GM21529 (cell line): ENCODE data around the gene RTN4.

ENCODE experiments used
- ATAC-seq: cut with Tn5 transposase; IDR thresholded peaks from one replicate; pipeline ENCODE4 v1.9.1; 2021; ENCODE audit not compliant: unreplicated experiment

The RTN4 gene

DNA sequence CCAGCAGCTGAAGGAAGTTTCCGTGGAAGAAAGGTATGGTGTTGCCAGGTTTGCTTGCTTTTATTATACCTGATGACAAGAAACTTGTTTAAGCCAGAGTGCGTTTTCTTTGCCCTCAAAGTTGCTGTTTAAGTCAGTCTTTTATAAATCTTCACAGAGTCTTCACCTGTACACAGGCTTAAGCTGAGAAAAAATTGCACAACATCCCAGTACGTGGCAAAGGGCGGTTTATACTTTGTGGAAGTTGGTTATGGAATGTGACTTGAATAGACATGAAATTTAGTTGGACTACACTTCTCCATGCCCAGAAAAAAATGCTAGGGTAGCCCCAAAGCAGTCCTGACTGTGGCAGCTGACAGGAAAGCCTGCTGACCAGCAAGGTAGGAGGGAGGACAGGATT, 121.5 kb downstream of the RTN4 start:
- ATAC-seq = no peak

DNA sequence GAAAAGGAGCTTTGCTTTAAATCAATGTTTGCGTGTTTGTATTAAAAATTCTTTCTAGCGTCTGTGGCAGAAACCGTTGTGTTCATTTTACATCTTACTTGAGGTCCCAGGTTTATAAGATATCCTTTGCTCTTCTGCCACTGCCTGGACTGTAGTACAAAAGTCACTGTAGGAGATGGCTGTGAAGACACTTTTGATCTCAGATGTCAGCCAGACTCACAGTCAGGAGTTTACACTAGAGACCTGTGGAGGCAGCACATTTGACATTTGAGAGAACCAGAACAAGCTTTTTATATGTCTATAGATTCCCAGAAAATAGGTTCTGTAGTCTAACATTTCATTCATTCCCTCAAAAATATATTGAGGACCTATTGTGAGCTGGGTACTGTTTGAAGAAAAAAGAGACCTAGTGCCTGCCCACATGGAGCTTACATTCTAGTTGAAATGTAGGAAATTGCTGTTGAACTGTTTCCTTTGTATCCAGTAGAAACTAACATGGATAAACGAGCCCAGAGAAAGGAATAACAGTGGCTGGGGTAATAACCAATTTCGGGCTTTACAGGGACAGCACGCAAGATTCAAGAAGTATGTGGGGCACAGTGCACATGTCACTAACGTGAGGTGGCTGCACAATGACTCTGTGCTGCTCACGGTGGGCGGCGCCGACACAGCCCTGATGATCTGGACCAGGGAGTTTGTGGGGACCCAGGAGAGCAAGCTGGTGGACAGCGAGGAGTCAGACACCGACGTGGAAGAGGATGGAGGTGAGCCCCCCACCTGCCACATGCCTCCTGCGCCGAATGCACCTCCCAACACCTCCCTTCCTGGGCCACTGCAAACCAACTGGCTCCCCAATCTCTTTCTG, 122.3 kb downstream of the RTN4 start:
- ATAC-seq = no peak

DNA sequence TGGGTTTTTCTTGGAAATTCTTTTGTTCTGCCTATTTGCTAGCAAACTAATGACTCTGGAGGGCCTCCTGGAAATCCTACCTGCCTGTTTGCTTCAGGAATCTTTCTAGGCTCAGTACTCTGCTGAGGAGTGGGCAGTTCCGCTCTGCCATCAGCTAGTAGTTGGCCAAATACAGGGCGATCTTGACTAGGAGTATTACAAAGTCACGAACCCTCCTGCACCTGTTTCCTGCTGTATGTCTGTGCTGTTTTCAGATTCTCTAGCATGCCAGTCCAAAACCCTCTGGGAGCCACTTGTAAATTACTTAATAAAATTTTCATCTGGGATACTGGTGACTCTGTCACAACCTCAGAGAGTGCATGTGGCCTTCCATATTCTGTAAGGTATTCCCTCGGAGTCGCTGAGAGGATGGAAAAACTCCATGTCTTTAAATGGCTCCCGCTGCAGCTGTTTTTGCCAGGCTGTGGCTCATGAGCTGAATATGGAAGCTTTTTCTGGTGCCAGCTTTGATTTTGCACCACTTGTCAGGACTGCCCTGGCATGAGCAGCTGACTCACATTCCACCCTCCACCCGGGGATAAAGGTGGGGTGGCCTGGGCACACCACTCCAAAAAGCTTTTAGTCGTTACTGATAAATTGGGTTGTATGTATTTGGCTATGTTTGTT, 123.0 kb downstream of the RTN4 start:
- ATAC-seq = no peak

DNA sequence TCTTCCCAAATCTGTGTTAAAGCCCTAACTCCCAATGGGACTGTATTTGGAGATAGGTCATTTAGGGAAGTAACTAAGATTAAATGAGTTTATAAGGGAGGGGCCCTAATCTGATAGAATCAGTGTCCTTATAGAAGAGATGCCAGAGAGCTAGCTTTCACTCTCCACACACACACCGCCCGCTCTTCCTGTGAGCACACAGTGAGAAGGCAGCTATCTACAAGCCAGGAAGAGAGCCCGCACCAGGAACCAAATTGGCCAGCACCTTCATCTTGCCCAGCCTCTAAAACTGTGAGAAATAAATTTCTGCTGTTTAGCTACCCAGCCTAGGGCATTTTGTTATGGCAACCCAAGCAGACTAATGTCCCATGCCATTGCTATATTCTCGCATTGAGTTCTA, 125.2 kb downstream of the RTN4 start:
- ATAC-seq = no peak

DNA sequence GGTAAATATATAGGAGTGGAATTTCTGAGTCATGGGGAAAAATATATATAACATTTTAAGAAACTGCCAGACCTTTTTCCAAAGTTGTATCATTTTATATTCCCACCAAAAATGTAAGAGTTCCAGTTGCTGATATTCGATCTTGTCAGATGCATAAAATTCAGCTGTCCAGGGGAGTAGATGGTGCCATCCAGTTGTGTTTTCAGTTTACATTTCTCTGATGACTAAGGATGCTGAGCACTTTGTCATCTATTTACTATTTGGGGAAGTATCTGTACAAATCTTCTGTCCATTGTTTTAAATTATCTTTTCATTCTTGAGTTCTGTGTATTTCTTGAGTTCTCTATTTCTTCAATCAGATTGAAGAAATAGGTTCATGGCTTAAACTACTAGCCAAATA, 126.1 kb downstream of the RTN4 start:
- ATAC-seq = no peak
